Measurements from ENCODE around the gene CYP24A1.

DNA sequence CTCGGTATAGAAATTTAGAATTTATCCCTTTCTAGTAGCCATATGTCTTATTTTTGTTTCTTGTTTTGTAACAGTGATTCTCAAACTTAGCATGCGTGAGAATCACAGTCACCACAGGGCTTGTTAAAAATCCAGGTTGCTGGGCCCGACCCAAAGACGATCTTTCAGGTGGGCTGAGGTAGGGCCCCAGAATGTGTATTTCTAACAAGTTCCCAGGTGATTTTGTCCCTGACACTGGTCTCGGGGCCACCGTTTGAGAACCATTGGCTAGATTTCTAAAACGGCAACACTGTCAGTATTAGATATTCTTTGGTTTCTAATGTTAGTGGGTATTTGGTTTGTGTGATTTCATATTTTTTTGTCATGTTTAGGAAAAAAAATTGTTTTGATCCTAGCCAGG lies 44.0 kb upstream of the CYP24A1 start:
- TF ChIP-seq, protein P1, sequence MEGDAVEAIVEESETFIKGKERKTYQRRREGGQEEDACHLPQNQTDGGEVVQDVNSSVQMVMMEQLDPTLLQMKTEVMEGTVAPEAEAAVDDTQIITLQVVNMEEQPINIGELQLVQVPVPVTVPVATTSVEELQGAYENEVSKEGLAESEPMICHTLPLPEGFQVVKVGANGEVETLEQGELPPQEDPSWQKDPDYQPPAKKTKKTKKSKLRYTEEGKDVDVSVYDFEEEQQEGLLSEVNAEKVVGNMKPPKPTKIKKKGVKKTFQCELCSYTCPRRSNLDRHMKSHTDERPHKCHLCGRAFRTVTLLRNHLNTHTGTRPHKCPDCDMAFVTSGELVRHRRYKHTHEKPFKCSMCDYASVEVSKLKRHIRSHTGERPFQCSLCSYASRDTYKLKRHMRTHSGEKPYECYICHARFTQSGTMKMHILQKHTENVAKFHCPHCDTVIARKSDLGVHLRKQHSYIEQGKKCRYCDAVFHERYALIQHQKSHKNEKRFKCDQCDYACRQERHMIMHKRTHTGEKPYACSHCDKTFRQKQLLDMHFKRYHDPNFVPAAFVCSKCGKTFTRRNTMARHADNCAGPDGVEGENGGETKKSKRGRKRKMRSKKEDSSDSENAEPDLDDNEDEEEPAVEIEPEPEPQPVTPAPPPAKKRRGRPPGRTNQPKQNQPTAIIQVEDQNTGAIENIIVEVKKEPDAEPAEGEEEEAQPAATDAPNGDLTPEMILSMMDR (IDR thresholded peaks at IDR 0.05): no peak
- no peak for TF ChIP-seq EZH2 (IDR thresholded peaks at IDR 0.05)
- TF ChIP-seq EZH2phosphoT487 (IDR thresholded peaks at IDR 0.05): no peak

Data from neural progenitor cell (in vitro differentiated cells).